GM21529 (cell line): ENCODE data around the gene TEDC2.
"Not testable (repeated sequence)": the region's sequence is repeated elsewhere in the genome, so short reads cannot be mapped to it uniquely, and the experiment has no call there.

Experiments used
- ATAC-seq: cut with Tn5 transposase; IDR thresholded peaks from one replicate; pipeline ENCODE4 v1.9.1; 2021; ENCODE audit not compliant: unreplicated experiment

The TEDC2 gene, protein sequence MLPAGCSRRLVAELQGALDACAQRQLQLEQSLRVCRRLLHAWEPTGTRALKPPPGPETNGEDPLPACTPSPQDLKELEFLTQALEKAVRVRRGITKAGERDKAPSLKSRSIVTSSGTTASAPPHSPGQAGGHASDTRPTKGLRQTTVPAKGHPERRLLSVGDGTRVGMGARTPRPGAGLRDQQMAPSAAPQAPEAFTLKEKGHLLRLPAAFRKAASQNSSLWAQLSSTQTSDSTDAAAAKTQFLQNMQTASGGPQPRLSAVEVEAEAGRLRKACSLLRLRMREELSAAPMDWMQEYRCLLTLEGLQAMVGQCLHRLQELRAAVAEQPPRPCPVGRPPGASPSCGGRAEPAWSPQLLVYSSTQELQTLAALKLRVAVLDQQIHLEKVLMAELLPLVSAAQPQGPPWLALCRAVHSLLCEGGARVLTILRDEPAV

DNA sequence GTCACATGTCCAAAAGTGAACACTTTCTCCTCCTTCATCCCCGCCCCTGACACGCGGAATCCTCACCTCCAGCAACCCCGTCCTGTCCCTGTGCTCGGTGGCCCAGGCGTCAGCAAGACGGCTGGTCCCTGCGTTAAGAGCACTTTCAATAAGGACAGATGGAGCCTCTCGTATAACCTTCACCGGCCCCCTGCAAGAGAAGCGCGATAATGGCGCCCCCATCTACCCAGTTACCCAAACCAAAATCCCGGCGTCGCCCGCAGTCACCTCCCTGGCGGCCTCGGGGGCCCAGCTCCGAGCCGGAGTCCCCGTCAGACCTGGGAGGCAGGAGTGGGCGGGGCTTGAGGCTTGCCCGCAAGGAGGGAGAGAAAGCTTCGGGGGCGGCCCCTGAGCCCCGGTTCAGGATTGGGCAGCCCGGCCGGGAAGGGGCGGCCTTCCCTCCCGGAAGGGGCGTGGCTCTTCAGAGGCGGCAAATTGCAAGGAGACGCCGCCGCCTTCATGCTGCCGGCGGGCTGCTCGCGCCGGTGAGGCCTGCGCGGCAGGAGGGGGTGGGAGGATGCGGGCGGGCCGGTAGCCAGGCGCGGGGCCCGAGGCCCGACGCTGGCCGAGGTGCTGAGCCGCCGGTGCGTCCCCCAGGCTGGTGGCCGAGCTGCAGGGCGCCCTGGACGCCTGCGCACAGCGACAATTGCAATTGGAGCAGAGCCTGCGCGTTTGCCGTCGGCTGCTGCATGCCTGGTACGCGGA, at the start of gene TEDC2:
Gene TEDC2 (plus strand): TSS at position 463 of the 744 bp plus-strand sequence. CDS start 36 bp downstream, at position 499.
- peak; percentile 82 for ATAC-seq

DNA sequence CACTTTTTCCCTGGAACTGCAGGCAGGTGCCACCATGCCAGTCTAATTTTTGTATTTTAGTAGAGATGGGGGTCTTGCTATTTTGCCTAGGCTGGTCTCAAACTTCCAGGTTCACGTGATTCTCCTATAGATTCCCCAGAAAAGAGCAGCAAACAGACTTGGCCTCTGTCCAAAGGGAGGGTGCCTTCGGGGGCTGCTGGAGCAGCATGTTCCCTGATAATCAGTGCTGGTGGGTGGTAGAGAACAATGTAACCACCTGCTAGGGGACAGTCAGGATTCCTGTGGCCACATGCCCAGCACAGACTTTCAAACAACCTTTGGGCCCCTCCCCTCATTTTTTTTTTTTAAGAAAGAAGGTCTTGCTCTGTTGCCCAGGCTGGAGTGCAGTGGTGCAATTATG, 44.8 kb upstream of the TEDC2 start:
- no peak for ATAC-seq

DNA sequence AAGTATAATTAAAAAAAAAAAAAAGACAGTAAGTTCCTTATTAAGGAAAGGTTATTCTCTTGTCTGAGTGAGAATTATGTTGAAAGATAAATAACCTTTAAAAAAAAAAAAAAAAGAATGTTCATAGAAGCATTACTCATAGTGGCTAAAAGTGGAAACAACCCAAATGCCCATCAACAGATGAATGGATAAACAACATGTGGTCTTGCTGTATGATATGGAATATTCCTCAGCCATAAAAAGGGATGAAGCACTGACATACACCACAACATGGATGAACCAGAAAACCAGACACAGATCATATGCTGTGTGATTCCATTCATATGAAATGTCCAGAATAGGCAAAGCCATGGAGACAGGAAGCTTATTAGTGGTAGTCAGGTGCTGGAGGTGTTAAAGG, 39.9 kb upstream of the TEDC2 start:
- ATAC-seq = no peak

DNA sequence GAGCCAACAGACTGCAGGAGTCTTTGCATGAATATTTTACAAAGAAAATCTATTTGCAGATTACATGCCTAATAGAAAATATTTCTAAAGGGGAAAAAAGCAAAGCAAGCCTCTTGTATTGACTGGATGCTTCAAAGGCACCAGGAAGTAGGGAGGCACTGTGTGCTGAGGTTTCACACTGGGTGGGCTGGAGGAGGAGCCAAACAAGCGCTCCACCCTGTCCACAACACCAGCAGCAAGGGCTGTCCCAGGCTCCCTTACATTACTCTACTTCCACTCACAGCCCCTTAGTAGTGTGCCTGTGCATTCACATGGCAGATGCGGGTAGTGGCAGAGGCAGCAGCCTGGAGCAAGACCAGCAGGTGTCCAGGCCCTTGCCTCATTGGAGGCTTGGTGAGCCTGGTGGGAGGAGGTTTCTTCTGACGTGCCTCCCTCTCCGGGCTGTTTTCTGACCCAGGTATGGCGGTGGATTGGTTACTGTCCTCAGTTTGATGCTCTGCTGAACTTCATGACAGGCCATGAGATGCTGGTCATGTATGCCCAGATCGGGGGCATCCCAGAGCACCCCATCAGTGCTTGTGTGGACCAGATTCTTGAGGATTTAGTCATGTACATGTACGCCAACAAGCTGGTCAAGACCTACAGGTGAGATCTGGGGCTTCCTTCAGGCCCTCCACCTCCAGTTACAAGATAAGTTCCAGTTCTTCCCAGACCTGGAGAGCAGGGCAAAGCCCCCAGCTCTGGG, 37.6 kb upstream of the TEDC2 start:
- no peak for ATAC-seq

DNA sequence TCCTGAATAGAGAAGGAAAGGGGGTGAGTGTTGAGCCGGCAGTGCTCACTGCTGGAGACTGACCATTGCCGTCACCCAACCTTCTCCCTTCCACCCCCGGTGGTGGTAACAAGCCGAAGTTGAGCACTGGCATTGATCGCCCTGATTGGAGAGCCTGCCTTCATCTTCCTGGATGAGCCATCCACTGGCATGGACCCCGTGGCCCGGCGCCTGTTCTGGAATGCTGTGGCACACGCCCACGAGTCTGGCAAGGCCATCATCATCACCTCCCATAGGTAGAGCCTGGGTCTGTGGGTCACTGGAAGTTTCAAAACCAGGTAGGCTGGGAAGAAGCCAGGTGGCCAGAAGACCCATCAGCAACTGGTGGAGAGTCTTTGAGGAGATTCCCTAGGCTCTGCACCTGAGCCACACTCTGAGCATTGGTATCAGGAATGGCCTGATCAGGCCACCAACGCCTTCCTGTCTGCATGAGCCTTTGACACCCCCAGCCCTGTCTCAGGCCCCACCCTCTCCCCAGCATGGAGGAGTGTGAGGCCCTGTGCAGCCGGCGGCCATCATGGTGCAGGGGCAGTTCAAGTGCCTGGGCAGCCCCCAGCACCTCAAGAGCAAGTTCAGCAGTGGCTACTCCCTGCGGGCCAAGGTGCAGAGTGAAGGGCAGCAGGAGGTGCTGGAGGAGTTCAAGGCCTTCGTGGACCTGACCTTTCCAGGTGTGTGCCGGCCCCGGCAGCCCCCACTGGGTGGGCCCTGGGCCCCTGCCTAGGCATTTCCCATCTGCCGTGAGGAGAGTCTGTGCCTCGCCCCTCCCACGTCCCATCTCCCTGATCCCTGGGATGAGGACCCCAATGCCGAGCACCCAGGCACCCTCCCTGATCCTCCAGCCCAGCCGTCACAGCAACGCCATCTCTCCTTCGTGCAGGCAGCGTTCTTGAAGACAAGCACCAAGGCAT, 35.6 kb upstream of the TEDC2 start:
- no peak for ATAC-seq

DNA sequence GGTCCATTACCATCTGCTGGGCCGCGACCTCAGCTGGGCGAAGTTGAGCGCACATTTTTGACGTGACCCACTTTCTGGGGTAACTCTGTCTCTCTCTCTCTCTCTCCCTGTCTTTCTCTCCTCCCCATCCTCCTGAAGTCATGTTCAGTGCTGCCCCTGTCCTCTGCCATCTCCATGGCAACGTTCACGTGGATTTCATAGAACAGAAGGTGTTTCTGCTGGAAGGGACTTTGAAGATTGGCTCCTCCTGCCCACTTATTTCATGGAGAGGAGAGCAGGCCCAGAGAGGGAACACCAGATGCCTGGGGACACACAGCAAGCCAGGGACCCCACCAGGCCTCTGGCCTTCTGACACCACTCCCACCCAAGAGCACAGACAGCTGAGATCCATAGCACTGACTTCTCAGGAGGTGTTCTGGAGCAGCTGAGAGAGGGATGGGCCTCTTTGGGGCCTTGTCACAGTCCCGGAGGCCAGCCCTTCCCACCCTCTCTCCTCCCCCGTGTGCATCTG, 34.8 kb upstream of the TEDC2 start:
- no peak for ATAC-seq

DNA sequence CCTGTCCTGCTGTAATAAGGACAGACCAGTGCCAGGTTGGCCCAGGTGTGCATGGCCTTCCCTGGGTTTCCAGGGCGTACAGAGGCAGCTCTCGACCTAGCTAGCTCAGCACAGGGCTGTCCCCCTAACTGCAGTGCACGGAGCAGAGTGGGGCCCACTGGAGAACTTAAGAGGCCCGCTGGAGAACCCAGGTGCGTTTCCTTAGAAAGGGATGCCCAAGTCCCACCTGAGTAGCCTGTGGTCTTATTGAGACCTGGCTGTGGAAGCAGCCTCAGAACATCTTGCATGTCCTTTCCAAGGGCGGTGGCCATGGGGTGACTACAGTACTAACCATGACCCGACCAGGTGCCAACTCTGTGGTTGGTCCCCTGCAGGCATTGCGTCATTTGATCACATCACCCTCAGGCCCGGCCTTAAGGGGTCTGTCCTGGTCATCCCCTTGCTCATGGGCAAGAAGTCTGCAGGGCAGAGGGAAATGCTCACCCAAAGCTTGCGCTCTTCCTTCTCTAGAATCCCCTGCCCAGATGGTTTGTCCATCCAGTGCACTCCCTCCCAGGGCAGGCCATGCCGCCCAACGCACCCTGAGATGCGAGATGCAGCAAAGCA, 34.0 kb upstream of the TEDC2 start:
- no peak for ATAC-seq

DNA sequence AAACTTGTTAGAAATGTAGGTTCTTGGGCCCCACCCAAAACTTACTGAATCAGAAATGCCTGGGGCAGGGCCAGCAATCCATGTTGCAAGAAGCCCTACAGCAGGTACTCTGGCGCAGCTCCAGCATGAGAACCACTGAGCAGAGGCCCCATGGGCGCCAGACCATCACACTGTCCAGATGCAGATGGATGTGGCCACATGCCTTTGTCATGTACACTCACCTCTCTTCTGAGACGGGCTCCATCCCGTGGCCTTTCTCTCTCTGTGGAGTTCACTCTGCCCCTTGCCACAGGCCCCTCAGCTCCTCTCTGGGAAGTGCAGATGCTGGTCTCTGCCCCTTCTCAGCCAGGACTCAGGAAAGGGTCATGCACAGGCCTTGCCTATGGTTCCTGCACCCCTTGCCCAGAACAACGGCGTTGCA, 33.0 kb upstream of the TEDC2 start:
- ATAC-seq = no peak

DNA sequence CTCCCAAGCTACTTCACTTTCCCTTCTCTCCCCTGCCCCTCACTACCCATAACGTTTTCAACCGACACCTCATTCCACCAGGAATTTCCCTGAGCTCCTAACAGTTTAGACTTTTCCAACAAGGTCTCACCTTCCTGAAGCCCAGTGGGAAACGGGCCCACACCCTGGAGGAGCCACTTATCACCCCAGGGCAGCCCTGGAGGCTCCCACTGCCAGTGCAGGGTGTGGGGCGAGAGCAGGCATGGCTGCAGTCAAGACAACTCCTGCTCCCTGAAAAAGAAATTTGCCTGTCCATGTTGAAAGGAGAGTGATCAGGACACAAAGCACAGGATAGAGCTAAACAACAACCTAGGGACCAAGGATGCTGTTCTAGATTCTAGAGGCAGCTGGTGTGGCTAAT, 32.4 kb upstream of the TEDC2 start:
- ATAC-seq = no peak

DNA sequence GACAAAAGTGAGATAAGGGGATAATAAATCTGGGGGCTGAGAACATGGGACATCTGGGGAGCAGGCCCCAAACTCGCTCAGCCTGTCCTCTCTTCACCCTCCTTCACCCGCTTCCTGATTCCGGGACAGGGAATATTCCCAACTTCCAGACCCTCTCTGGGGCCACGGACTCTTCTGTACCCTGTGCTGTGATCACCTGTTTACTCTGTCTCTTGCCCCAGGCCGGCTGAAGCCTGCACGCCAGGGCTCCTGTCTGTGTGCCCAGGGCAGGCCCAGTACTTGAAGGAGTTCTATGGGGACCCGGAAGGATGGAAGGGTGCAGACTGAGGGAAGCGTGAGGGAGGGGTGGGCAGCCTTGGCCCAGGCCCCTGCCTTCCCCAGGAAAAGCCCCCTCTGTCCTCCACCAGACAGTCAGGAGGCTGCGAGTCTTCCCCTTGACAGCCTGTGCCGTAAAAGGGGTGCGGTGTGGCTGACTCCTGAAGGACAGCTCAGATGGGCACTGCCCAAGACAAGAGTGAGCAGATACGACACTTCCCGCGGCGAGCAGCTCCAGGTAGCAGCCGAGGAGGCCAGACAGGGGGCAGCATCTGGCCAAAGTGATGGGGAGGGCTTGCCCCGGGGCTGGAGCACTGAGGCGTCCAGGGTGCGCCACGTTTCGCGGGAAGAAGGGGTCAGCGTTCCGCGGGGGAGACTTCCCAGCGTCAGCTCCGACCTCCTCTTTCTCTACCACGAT, 31.7 kb upstream of the TEDC2 start:
- ATAC-seq = no peak

DNA sequence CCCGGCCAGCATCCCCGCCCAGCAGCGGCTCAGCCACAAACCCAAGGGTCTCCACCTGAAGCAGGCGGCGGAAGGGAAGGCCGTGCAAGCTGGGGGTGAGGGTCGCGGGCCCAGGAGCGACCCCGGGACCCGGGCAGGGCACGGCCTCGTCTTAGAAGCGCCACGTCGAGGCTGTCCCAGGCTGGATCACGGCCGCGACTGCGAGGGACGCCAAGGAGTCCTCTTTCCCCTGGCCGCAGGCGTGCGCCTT, 31.2 kb upstream of the TEDC2 start:
- no peak for ATAC-seq

DNA sequence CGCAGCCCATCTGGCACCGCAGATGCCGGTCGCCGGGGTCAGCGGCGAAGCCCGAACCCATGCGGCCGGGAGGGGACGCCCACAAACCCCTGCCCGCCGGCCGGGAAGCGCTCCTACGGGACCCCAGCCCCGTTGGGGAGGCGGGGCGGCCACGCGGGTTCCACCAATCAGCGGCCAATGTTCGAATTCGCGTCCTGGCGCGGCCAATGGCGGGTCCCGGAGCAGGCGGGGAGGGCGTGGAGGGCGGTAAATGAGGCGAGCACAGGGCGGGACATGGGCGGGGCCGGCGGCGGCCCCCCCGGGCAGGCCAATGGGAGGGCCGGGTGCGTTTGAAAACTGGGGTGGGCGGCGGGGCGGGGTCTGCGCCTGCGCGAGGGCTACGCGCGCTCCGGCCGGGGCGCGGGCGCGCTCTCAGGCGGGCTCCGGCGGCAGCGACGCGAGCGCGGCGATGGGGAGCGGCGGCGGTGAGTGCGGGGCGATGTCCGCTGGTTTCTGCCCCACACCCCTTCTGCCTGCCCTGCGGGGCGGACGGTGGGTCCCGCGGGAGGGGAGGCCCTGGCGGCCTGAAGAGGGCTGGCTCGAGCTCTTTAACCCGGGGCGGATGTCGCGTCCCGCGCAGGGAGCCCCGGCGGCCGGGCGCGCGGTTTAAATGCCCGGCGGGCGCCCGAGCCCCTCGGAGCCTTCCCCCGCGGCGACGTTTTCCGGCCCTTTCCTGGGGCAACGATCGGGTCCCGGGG, 30.7 kb upstream of the TEDC2 start, which contains the start of gene CCNF:
Gene CCNF (plus strand): TSS at position 414 of the 737 bp plus-strand sequence. CDS start 35 bp downstream, at position 449.
- peak; percentile 83 for ATAC-seq

DNA sequence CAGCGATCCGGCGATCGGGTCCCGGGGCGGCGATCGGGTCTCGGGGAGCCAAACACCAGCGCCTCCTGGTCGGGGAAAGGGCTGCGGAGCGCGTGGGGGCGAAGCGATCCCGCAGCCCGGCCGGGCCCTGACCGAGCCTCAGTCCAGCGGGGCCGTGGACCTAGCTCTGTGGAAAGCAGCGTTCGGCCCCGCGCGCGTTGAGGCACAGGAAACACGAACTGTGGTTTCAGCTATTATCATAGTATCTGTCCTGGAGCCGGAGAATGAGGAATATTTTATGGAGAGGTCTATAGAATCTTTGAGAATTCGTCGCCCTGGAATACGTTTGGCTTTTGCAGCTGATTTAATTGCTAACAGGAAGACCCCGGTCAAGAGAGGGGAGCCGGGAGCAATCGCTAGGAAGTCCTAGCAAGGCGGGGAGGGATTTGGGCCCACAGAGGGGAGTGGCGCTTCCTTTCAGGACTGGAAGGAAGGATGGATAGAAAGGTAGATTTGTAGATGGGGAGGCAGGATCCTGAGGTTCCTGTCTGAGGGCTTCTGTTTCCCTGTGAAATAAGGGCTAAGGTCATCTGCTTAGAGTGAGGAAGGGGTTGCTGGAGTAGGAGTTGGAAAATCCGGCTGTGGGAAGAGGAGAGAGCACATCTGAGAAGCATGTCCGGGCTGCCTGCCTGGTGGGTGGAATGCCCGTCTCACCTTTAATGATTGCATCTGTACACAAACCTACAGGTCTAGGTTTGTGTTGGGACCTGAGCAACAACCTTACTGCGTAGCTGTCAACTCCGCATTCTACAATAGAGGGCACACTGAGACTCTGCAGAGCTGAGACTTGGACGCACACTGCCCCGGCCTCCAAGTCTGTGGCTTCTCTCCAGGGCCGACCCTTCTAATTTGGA, 29.9 kb upstream of the TEDC2 start:
- peak; percentile 5 for ATAC-seq

DNA sequence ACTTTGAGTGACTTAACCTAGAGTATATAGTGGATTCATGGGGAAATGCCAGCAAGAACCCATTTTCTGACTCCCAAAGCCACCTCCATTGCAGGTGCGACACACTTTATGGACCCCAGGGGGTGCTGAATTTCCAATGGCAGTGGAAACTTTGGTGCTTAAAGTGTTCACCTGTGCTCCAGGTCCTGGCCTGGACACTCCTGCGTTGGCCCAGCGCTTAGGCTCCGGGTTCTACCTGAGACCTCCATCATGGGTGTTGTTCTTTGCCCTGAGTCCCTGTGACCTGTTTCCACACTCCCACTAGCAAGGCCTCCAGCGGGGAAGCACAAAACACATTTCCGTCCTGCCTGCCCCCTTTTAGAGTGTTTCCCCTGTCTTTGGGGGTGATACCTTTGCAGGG, 27.6 kb upstream of the TEDC2 start:
- no peak for ATAC-seq

DNA sequence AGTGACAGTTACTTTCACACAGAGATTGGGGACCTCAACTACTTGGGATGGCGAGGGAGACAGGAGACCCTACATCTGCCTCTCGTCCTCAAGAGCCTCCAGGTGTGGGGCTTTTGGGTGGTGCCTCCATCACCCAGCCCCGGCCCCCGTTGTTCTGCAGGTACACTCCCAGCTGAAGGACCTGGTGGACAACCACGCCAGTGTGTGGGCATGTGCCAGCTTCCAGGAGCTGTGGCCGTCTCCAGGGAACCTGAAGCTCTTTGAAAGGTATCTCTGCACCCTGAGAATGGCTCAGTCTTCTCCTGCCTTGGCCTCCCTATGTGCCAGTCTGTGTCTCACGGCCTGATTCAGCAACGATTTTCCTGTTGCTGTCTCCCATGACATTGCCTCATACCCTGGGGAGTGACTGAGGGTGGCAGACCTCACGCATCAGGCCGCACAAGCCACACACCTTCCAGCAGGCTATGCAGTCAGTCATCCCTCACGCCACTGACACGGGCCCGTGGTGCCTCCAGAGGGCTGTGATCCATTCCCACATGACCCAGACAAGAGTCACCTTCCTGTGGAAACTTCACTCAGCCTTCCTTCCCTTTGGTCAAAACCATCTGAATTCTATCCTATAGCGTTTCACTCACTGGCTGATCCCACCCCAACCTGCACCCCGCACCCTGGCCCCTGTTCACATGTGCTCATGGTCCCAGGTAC, 27.0 kb upstream of the TEDC2 start:
- no peak for ATAC-seq

DNA sequence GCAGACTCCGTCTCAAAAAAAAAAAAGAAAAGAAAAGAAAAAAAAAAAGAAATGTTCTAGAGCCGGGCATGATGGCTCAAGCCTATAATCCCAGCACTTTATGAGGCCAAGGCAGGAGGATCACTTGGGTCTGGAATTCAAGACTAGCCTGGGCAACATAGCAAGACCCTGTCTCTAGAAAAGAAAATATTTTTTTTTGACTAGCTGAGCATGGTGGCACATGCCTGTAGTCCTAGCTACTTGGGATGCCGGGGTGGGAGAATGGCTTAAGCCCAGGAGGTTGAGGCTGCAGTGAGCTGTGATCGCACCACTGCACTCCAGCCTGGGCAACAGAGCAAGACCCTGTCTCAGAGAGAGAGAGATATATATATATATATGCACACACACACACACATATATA, 24.7 kb upstream of the TEDC2 start:
- not testable (repeated sequence) for ATAC-seq

DNA sequence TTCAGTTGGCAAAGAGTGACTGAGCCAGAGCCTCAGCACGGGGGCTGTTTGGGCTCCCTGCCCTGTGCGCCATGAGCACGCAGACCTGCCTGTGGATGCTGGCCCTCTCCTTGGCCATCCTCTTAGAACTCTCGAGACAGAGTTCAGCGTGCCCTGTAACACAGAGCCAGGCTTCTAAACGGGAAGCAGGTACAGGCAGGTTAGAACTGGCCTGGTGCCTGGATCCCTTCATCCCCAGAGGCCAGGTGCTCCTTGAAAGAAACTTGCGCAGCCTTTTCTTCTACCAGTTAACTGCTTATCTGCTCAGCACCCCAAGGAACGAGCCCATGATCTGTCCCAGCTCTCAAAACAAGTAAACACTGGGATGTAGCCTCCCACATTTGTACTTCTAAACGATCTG, 23.8 kb upstream of the TEDC2 start:
- ATAC-seq = no peak
